ENCODE measurements around the gene DHTKD1. TPM values are rescaled to one million over a fixed set of nuclear protein-coding genes. Genes with fewer than 3 reads are reported as not detected.

Gene DHTKD1
- total and polyA plus RNA-seq, 10 of the 15 experiments (the other 5 are each of a cell fraction or from before 2014, with no cell fraction given), result 11.3 to 35.0 (median 26.9) TPM

DNA sequence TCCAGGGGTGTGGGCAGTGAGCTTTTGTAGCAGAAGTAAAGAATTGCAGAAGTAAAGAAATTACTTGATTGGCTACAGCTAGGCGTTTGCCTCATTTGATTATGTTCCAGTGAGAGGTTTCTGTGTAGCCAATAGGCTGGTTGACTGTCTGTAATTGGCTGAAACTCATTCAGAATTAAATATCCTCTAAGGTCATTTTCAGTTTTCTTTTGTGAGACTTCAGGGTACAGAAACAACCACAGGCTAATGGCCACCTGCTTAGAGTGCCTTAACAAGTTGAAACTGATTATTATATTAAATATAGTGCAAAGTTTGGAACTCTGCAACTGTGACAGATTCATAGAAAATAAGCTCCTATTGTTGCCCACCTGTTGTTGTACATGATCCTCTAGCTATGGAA is 71.3 kb downstream of the DHTKD1 start:
- ChIA-PET SMC1A (ENCODE audit: uncharacterized antibody, unreplicated experiment) (interaction anchor here (1.3 kb wide), 2 partner anchors 28 to 153 kb away, joined by 3 to 4 read pairs; no protein-coding TSS in a partner anchor), RAD21 (ENCODE audit: unreplicated experiment) (no interaction called here), CTCF (interaction anchor here (0.6 to 1.3 kb wide), 6 partner anchors 15 to 933 kb away, joined by 3 to 4 read pairs (median 3); no protein-coding TSS in a partner anchor), POLR2A (interaction anchor here (0.6 to 1.6 kb wide), 3 partner anchors 9 to 145 kb away, joined by 3 to 4 read pairs (median 3); no protein-coding TSS in a partner anchor)
- Histone ChIP-seq H3K4me3 (no peak overlapping the region), H4K20me1 (ENCODE audit: control insufficient read depth, insufficient read depth) (no peaks in the 10 kb centered on the region), H3K79me2 (ENCODE audit: control insufficient read depth, insufficient read depth, low read length) (no peaks in the 10 kb centered on the region), H3K9me3 (replicated peaks; ENCODE audit: control insufficient read depth, insufficient read depth, low read length) (no peaks in the 10 kb centered on the region), H3K27me3 (replicated peaks in 1 of 2; ENCODE audit: control insufficient read depth in 2 of 2, insufficient read depth in 2 of 2, low read length in 1 of 2) (no peaks in the 10 kb centered on the region), H3K36me3 (ENCODE audit: control insufficient read depth in 2 of 2, insufficient read depth in 2 of 2, low read length in 1 of 2) (peaks cover 6 to 12% of the 10 kb centered on the region in 2 experiments; a peak in 3 of 4 replicates), H3K4me1 (ENCODE audit: control insufficient read depth, insufficient read depth, low read length) (no peaks in the 10 kb centered on the region), H3K27ac (ENCODE audit: control insufficient read depth, insufficient read depth) (no peak overlapping the region), H2AFZ (ENCODE audit: control insufficient read depth, low read depth, low read length) (no peak overlapping the region), H3K4me2 (ENCODE audit: control insufficient read depth, insufficient read depth) (no peak overlapping the region), H3K9ac (ENCODE audit: control insufficient read depth, insufficient read depth, low read length) (no peak overlapping the region)
- 69% methylated on average over 1 of the region's 1 CpG for WGBS (ENCODE audit: insufficient coverage, insufficient replicate concordance, low lambda C conversion rate, missing lambda C conversion rate)
- intact Hi-C loops (cut with micrococcal nuclease; ENCODE audit: unreplicated experiment), result no loop called here
- ATAC-seq (peak; percentile 74), FAIRE-seq (no peak), DNase-seq (ENCODE audit: low read depth, low spot score) (no peak)
- in situ Hi-C loops (cut with MboI), result no loop called here
- BruUV-seq (replicated peaks), result no TSS peak
- TF ChIP-seq CEBPB (IDR thresholded peaks at IDR 0.05; ENCODE audit: borderline replicate concordance in 1 of 2, low read depth in 2 of 2, low read length in 2 of 2), result no peak
- no peak for TF ChIP-seq ZBTB40 (IDR thresholded peaks at IDR 0.05; ENCODE audit: borderline replicate concordance)
- TF ChIP-seq, protein P1, sequence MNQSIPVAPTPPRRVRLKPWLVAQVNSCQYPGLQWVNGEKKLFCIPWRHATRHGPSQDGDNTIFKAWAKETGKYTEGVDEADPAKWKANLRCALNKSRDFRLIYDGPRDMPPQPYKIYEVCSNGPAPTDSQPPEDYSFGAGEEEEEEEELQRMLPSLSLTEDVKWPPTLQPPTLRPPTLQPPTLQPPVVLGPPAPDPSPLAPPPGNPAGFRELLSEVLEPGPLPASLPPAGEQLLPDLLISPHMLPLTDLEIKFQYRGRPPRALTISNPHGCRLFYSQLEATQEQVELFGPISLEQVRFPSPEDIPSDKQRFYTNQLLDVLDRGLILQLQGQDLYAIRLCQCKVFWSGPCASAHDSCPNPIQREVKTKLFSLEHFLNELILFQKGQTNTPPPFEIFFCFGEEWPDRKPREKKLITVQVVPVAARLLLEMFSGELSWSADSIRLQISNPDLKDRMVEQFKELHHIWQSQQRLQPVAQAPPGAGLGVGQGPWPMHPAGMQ (IDR thresholded peaks at IDR 0.05; ENCODE audit: borderline replicate concordance), result no peak
- no peak for TF ChIP-seq HDGF (IDR thresholded peaks at IDR 0.05)
- no peak for TF ChIP-seq RBBP5 (conservative IDR thresholded peaks at IDR 0.05)
- no peak for TF ChIP-seq MYC (IDR thresholded peaks at IDR 0.05; ENCODE audit: insufficient read depth, insufficient read length, insufficient replicate concordance, low read length, severe bottlenecking)
- TF ChIP-seq RCOR1 (conservative IDR thresholded peaks at IDR 0.05; ENCODE audit: low read depth, low read length), result no peak
- TF ChIP-seq, protein P2, sequence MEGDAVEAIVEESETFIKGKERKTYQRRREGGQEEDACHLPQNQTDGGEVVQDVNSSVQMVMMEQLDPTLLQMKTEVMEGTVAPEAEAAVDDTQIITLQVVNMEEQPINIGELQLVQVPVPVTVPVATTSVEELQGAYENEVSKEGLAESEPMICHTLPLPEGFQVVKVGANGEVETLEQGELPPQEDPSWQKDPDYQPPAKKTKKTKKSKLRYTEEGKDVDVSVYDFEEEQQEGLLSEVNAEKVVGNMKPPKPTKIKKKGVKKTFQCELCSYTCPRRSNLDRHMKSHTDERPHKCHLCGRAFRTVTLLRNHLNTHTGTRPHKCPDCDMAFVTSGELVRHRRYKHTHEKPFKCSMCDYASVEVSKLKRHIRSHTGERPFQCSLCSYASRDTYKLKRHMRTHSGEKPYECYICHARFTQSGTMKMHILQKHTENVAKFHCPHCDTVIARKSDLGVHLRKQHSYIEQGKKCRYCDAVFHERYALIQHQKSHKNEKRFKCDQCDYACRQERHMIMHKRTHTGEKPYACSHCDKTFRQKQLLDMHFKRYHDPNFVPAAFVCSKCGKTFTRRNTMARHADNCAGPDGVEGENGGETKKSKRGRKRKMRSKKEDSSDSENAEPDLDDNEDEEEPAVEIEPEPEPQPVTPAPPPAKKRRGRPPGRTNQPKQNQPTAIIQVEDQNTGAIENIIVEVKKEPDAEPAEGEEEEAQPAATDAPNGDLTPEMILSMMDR (IDR thresholded peaks at IDR 0.05 in 2 of 3, conservative IDR thresholded peaks at IDR 0.05 in 1 of 3; ENCODE audit: control insufficient read depth in 2 of 3, extremely low read depth in 1 of 3, insufficient read depth in 1 of 3, low read depth in 3 of 3, low read length in 3 of 3), result no peak
- TF ChIP-seq SRF (IDR thresholded peaks at IDR 0.05; ENCODE audit: low read depth in 2 of 2, low read length in 2 of 2), result no peak
- no peak for TF ChIP-seq ZNF207 (IDR thresholded peaks at IDR 0.05; ENCODE audit: borderline replicate concordance)
- no peak for TF ChIP-seq CBX5 (IDR thresholded peaks at IDR 0.05; ENCODE audit: low read depth)
- TF ChIP-seq WRNIP1 (IDR thresholded peaks at IDR 0.05; ENCODE audit: borderline replicate concordance, low read depth, low read length), result no peak
- TF ChIP-seq PBX3 (IDR thresholded peaks at IDR 0.05; ENCODE audit: insufficient replicate concordance, low read depth, low read length), result no peak
